GM21526 (cell line): ENCODE measurements around the gene BICRAL.
"Not testable (repeated sequence)": the region's sequence is repeated elsewhere in the genome, so short reads cannot be mapped to it uniquely, and the experiment has no call there.

Experiments
- ATAC-seq: cut with Tn5 transposase; IDR thresholded peaks from one replicate; pipeline ENCODE4 v1.9.1; 2021; ENCODE audit warnings: moderate library complexity; ENCODE audit not compliant: unreplicated experiment, low FRiP score

BICRAL gene

GRCh38 chr6:42834056-42834455, 52.2 kb downstream of the BICRAL start:
- no peak for ATAC-seq

GRCh38 chr6:42841844-42842584, 60.2 kb downstream of the BICRAL start:
- no peak for ATAC-seq

- ATAC-seq: no peak
Observed at GRCh38 chr6:42845327-42845694, 63.5 kb downstream of the BICRAL start.

- ATAC-seq: no peak
Observed at GRCh38 chr6:42846505-42846904, 64.7 kb downstream of the BICRAL start.

- ATAC-seq: no peak
Observed at GRCh38 chr6:42848700-42849099, 66.8 kb downstream of the BICRAL start.

- ATAC-seq: no peak
Observed at GRCh38 chr6:42851599-42851998, 69.7 kb downstream of the BICRAL start.

- no peak for ATAC-seq
Observed at GRCh38 chr6:42860036-42860435, 78.2 kb downstream of the BICRAL start.

GRCh38 chr6:42860481-42860880, 78.6 kb downstream of the BICRAL start:
- ATAC-seq: no peak

- ATAC-seq: no peak
Observed at GRCh38 chr6:42864602-42865001, 82.8 kb downstream of the BICRAL start.

GRCh38 chr6:42870145-42870936, 88.5 kb downstream of the BICRAL start:
- no peak for ATAC-seq

GRCh38 chr6:42871711-42872110, 89.9 kb downstream of the BICRAL start:
- no peak for ATAC-seq

- ATAC-seq: no peak
Observed at GRCh38 chr6:42873313-42873712, 91.5 kb downstream of the BICRAL start.

GRCh38 chr6:42877695-42878094, 95.8 kb downstream of the BICRAL start:
- no peak for ATAC-seq

- ATAC-seq: peak; percentile 84
Observed at GRCh38 chr6:42879372-42880239, 97.8 kb downstream of the BICRAL start, which contains the start of gene RPL7L1. Gene RPL7L1, plus strand, starts transcription at chr6:42879616. Its CDS starts 295 bp downstream, at chr6:42879911.

GRCh38 chr6:42880240-42880817, 98.5 kb downstream of the BICRAL start:
- not testable (repeated sequence) for ATAC-seq

- not testable (repeated sequence) for ATAC-seq
Observed at GRCh38 chr6:42880871-42881270, 99.0 kb downstream of the BICRAL start.

- ATAC-seq: no peak
Observed at GRCh38 chr6:42885702-42886101, 103.8 kb downstream of the BICRAL start.

- not testable (repeated sequence) for ATAC-seq
Observed at GRCh38 chr6:42888201-42888600, 106.3 kb downstream of the BICRAL start.

- no peak for ATAC-seq
Observed at GRCh38 chr6:42889815-42890214, 108.0 kb downstream of the BICRAL start.
